Hypothalamus (tissue), 51 donors: ENCODE measurements around the gene PXN.
"Not testable (repeated sequence)": the region's sequence is repeated elsewhere in the genome, so short reads cannot be mapped to it uniquely, and the experiment has no call there.

Source experiments
- DNase-seq, 51 donors: peaks; one replicate each; lab custom pipeline; 2025; lab: John Stamatoyannopoulos, UW

Gene PXN

GRCh38 chr12:120262852-120263747 lies 2.4 kb downstream of the PXN start:
- DNase-seq, result peak in 3 of 51 donors; percentile 8 to 19 (median 14)

- peak in 16 of 51 donors; percentile 9 to 48 (median 30) for DNase-seq
Observed at GRCh38 chr12:120261951-120262851, 3.3 kb downstream of the PXN start.

GRCh38 chr12:120260607-120261006 lies 4.9 kb downstream of the PXN start:
- no peak for DNase-seq

GRCh38 chr12:120259418-120260202 lies 5.9 kb downstream of the PXN start:
- no peak for DNase-seq

- DNase-seq, result no peak
Observed at GRCh38 chr12:120258323-120258896, 7.1 kb downstream of the PXN start.

- DNase-seq, result peak in 26 of 51 donors; percentile 7 to 60 (median 34)
Observed at GRCh38 chr12:120257041-120257821, 8.3 kb downstream of the PXN start.

GRCh38 chr12:120254809-120255208 lies 10.7 kb downstream of the PXN start:
- DNase-seq, result no peak

GRCh38 chr12:120253313-120253712 lies 12.2 kb downstream of the PXN start:
- DNase-seq, result not testable (repeated sequence)

GRCh38 chr12:120252071-120252906 lies 13.2 kb downstream of the PXN start:
- DNase-seq, result no peak

- not testable (repeated sequence) for DNase-seq
Observed at GRCh38 chr12:120251364-120252070, 14.0 kb downstream of the PXN start.

- DNase-seq, result peak in 6 of 51 donors; percentile 7 to 34 (median 16)
Observed at GRCh38 chr12:120249875-120250795, 15.4 kb downstream of the PXN start.

GRCh38 chr12:120249266-120249874 lies 16.2 kb downstream of the PXN start:
- DNase-seq, result no peak

- DNase-seq, result no peak
Observed at GRCh38 chr12:120247621-120248030, 17.9 kb downstream of the PXN start.

GRCh38 chr12:120247183-120247582 lies 18.3 kb downstream of the PXN start:
- no peak for DNase-seq

GRCh38 chr12:120246705-120247104 lies 18.8 kb downstream of the PXN start:
- not testable (repeated sequence) for DNase-seq
